ENCODE results near the gene ZNF670. TPM values are rescaled to one million over a fixed set of nuclear protein-coding genes. Genes with fewer than 3 reads are reported as not detected.
"Not testable (repeated sequence)": the region's sequence is repeated elsewhere in the genome, so short reads cannot be mapped to it uniquely, and the experiment has no call there.

ZNF670 gene
- 5.2 and 10.5 TPM in 2 replicates for total RNA-seq (2014; rRNA removed; shearing (Covaris generic); ENCODE audit: low replicate concordance)

DNA sequence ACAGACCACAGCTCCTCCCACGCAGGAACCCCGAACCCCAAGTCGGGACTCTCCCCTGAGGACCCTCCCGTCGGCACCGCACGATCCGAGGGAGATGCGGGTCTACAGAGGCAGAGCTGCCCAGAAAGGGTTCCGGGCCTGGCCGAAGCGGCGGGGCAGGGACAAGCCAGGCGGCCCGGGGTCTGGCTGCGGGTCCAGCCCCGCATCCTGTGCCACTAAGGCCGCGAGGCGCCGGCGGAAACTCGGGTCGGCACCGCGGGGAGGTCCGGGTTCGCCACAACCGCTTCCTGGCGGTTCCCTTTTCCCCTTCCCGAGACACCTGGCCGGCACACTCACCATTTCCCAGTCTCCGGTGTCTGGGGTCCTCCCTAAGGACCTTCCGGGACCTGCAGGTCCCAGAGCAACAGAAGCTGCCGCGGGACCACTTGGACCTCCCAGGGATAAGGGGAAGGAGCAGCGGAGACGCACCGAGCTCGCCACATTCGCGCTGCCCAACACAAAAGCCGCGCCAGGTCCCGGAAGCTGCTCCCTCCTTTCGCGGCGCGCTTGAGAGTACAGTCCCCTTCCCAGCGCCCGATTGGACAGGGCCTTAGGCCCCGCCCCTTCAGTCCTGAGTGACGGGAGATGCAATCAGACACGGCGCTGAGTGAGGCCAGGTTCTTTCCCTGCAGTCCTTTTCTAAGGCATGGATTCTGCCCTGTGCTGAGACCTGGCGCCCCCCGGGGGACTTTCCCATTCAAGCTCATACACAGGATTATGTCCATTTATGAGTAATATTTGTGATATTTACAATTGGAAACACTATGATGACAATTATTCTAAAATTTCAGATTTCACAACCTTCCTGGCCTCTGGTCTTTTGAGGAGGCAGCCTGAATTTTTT lies at the start of gene ZNF670:
Gene ZNF670 (minus strand): TSS at position 554 of the 883 bp plus-strand sequence. CDS start 215 bp downstream, at position 339.
- H3K27me3 ChIP-seq, result no peaks in the 10 kb centered on the region
- H3K36me3 ChIP-seq, result peaks cover 6% of the 10 kb centered on the region
- peak; percentile 99 for DNase-seq
- peak within 1 kb of the TSS; percentile 81 for H3K4me3 ChIP-seq
- peaks cover 10% of the 10 kb centered on the region for H3K9me3 ChIP-seq

- not testable (repeated sequence) for DNase-seq, H3K27me3 ChIP-seq
- H3K4me3 ChIP-seq, result peak overlapping the region; percentile 49
Measured at GRCh38 chr1:247127519-247128282, 49.1 kb upstream of the ZNF670 start.

GRCh38 chr1:247126601-247127000 lies 48.0 kb upstream of the ZNF670 start:
- DNase-seq, H3K4me3 ChIP-seq, H3K27me3 ChIP-seq, H3K9me3 ChIP-seq, H3K36me3 ChIP-seq: not testable (repeated sequence)

More at GRCh38 chr1:247127519-247128282, 49.1 kb upstream of the ZNF670 start:
- not testable (repeated sequence) for H3K36me3 ChIP-seq, H3K9me3 ChIP-seq

GRCh38 chr1:247126166-247126565 lies 47.6 kb upstream of the ZNF670 start:
- H3K4me3 ChIP-seq, DNase-seq, H3K27me3 ChIP-seq, H3K9me3 ChIP-seq, H3K36me3 ChIP-seq: not testable (repeated sequence)

DNA sequence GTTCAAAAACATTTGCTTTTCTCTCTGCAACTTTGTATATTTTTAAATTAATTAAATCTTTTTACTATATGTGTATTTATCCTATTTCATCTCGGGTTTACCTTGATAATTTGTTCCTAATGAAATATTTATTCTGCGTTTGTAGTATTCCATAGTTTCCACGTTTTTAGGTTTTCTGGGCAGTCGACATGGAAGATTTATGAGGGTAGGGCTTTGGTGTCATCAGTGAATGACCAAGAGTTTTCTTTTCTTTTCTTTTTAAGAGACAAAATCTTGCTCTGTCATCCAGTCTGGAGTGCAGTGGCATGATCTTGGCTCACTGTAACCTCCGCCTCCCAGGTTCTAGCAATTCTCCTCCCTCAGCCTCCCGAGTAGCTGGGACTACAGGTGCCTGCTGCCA lies 42.8 kb upstream of the ZNF670 start:
- H3K9me3 ChIP-seq, result no peaks in the 10 kb centered on the region; the same call in 1 of the 2 replicates
- H3K4me3 ChIP-seq, result no peak overlapping the region
- no peaks in the 10 kb centered on the region; the same call in 1 of the 2 replicates for H3K36me3 ChIP-seq
- DNase-seq, result no peak
- H3K27me3 ChIP-seq, result no peaks in the 10 kb centered on the region

- not testable (repeated sequence) for DNase-seq, H3K36me3 ChIP-seq, H3K27me3 ChIP-seq, H3K9me3 ChIP-seq, H3K4me3 ChIP-seq
Measured at GRCh38 chr1:247120408-247120668, 41.7 kb upstream of the ZNF670 start.

- H3K4me3 ChIP-seq, result no peak overlapping the region
- H3K36me3 ChIP-seq, result no peaks in the 10 kb centered on the region
- no peak for DNase-seq
- H3K27me3 ChIP-seq, result no peaks in the 10 kb centered on the region
- H3K9me3 ChIP-seq, result no peaks in the 10 kb centered on the region; the same call in 1 of the 2 replicates
Measured at GRCh38 chr1:247119600-247120407, 41.2 kb upstream of the ZNF670 start.

DNA sequence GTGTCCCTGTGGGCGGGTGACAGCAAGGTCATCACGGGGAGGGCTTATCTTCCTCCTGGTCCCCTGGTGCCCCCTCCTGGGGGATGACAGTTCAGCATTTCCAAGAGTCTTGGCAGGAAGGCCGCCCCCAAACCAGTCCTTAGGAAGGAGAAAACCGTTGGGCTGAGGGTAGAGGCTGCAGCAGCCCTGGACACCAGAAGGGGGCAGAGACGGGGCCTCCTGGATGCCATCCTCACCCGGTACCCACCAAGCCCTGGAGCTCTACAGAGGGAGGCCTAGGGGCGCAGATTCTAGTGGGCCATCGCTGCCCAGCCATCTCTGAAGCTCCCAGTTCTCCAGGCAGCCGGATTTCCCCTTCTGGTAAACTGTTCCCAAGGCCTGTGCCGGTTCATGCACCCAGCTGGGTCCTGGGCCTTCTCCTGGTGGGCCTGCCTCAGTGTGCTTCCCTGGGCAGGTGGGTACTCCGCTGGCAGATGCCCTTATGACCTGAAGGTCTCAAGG lies 40.4 kb upstream of the ZNF670 start:
- Histone ChIP-seq H3K4me3 (no peak overlapping the region), H3K36me3 (no peaks in the 10 kb centered on the region), H3K27me3 (no peaks in the 10 kb centered on the region), H3K9me3 (no peaks in the 10 kb centered on the region)
- DNase-seq, result peak; percentile 57

GRCh38 chr1:247115545-247115944 lies 36.9 kb upstream of the ZNF670 start:
- DNase-seq, result no peak
- H3K4me3 ChIP-seq, result no peak overlapping the region
- H3K36me3 ChIP-seq, result no peaks in the 10 kb centered on the region
- H3K27me3 ChIP-seq, result no peaks in the 10 kb centered on the region
- no peaks in the 10 kb centered on the region for H3K9me3 ChIP-seq

- DNase-seq, result no peak
- no peak overlapping the region for H3K4me3 ChIP-seq
Measured at GRCh38 chr1:247115141-247115510, 36.5 kb upstream of the ZNF670 start.

DNA sequence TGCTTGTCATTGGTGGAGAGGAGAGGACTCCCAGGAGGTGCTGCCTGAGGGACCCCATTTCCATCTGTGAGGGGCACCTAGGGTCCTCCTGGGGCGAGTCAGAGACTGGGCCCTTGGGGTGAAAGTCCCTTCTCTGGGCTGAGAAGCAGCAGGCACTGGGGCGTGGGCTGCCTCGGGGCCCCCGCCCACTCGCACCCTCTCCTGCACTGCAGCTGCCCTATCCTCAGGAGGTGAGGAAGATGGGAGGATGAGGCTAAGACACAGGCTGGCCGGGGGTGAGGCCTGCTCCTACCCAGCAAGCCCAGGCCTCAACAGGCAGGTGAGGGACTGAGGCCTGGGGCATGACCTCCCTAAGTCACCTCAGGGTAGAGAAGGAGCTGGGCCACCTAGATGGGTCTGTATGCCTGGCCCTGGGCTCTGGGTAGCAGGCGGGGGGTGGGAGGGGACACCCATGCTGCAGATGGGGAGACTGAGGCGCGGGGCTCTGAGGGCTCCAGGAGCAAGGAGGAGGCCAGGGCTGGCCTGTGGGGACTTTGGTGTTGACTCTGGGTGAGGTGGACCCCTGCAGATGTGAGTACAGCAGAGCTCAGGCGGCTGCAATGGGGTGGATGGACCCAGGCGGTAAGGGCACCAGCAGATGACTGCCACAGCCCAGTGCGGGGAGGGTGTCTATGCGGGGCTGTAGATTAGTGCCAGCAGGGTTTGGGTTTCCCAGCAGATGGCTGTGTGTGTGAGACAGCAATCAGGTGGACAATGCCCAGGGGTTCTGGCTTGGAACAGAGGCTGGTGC lies 35.9 kb upstream of the ZNF670 start:
- Histone ChIP-seq H3K4me3 (no peak overlapping the region), H3K27me3 (no peaks in the 10 kb centered on the region), H3K9me3 (no peaks in the 10 kb centered on the region), H3K36me3 (no peaks in the 10 kb centered on the region)
- no peak for DNase-seq

More at GRCh38 chr1:247115141-247115510, 36.5 kb upstream of the ZNF670 start:
- Histone ChIP-seq H3K9me3 (no peaks in the 10 kb centered on the region), H3K27me3 (no peaks in the 10 kb centered on the region), H3K36me3 (no peaks in the 10 kb centered on the region)

DNA sequence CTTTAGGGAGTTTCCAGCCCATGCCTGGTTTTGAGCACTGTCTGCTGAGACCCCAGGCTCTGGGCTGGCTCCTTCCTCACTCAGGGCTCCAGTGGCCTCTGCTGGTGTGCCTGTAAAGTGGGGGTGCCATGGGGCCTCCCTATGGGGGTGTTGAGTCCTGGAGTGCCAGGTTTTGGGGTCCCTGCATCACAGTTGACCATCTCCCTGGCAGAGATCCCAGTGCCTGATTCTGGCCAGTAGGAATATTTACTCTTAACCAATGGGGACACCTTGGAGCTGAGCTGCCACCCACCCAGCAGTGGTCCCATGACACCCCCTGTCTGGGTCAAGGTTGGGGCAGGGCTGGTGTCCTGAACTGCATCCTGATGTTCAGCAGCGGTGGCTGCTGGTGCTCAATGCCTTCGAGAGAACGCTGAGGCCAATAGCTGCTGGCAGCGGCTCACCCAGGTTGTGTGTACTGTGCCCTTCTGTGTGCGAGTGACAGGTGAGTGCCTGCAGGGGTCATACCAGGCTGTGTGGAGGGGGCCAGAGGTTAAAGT lies 35.2 kb upstream of the ZNF670 start:
- Histone ChIP-seq H3K36me3 (no peaks in the 10 kb centered on the region), H3K9me3 (no peaks in the 10 kb centered on the region), H3K4me3 (no peak overlapping the region), H3K27me3 (no peaks in the 10 kb centered on the region)
- DNase-seq, result no peak

DNA sequence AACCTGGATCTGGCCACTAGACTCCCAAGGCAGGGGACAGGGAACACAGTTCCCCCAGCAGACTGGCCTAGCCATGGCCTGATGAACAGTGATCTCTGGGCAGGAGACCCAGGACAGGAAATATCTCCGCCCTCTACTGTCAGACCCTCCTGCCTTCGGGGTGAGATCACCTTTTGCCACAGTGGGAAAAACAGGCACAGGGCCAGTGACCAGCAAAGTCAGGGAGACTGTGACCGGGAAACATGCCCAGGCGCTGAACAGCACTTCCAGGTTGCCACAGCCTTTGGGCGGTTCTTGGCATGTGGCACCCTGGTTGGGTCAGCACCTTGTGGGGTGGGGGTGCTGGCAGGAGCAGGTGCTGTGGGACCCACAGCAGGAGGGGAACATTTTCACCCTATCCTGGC lies 34.5 kb upstream of the ZNF670 start:
- Histone ChIP-seq H3K9me3 (no peaks in the 10 kb centered on the region), H3K27me3 (no peaks in the 10 kb centered on the region), H3K4me3 (no peak overlapping the region), H3K36me3 (no peaks in the 10 kb centered on the region)
- peak; percentile 88 for DNase-seq

- DNase-seq, result no peak
- Histone ChIP-seq H3K9me3 (no peaks in the 10 kb centered on the region), H3K27me3 (no peaks in the 10 kb centered on the region), H3K36me3 (no peaks in the 10 kb centered on the region), H3K4me3 (no peak overlapping the region)
Measured at GRCh38 chr1:247112479-247112781, 33.8 kb upstream of the ZNF670 start.

- Histone ChIP-seq H3K36me3 (no peaks in the 10 kb centered on the region), H3K27me3 (no peaks in the 10 kb centered on the region), H3K4me3 (peak overlapping the region; percentile 45), H3K9me3 (no peaks in the 10 kb centered on the region)
- DNase-seq, result peak; percentile 75
Measured at GRCh38 chr1:247111700-247112478, 33.3 kb upstream of the ZNF670 start.
